ENCODE measurements around the gene RICTOR. TPM values are rescaled to one million over a fixed set of nuclear protein-coding genes. Genes with fewer than 3 reads are reported as not detected.

RICTOR gene
- total and polyA plus RNA-seq, 10 donors = 6.3 to 70.9 (median 58.5) TPM

DNA sequence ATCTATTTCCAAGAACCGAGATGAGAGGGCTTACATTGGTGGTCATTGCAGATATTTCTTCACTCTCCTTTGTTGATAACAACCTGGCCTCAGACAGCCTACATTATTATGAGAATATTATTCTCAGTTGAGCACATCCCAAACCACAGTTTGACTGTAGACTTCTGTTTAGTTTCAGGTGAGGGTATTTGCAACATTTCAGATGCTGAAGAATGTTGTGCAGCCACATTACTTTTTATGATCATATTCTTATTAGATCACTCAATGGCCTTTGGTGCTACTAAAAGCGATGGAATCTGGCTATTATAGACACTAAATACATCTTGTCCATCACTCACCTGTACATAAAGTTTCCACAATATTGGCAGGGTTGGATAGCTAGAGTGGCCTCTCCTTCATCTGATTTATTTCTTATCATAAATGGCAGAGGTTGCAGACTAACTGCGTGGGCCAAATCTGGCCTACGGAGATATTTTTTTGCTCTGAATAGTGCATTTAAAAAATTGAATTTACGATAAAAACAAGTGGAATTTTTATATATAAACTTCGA is 26.2 kb upstream of the RICTOR start:
- Histone ChIP-seq H3K4me3 (no peak overlapping the region), H3K27ac (peak overlapping the region in 3 of 8 donors; percentile 16 to 71 (median 45)), H3K4me1 (peaks cover 0 to 12% (median 0%) of the 10 kb centered on the region in 6 donors), H3K36me3 (peaks cover 0 to 36% (median 5%) of the 10 kb centered on the region in 6 donors), H3K27me3 (replicated peaks in 1 of 7) (no peaks in the 10 kb centered on the region), H3K9me3 (no peaks in the 10 kb centered on the region)
- TF ChIP-seq, protein P1, sequence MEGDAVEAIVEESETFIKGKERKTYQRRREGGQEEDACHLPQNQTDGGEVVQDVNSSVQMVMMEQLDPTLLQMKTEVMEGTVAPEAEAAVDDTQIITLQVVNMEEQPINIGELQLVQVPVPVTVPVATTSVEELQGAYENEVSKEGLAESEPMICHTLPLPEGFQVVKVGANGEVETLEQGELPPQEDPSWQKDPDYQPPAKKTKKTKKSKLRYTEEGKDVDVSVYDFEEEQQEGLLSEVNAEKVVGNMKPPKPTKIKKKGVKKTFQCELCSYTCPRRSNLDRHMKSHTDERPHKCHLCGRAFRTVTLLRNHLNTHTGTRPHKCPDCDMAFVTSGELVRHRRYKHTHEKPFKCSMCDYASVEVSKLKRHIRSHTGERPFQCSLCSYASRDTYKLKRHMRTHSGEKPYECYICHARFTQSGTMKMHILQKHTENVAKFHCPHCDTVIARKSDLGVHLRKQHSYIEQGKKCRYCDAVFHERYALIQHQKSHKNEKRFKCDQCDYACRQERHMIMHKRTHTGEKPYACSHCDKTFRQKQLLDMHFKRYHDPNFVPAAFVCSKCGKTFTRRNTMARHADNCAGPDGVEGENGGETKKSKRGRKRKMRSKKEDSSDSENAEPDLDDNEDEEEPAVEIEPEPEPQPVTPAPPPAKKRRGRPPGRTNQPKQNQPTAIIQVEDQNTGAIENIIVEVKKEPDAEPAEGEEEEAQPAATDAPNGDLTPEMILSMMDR (IDR thresholded peaks at IDR 0.05 in 8 of 11, conservative IDR thresholded peaks at IDR 0.05 in 3 of 11) = no peak
- TF ChIP-seq POLR2A (IDR thresholded peaks at IDR 0.05) (no peak), POLR2AphosphoS5 (IDR thresholded peaks at IDR 0.05) (no peak)
- 87 to 92% (median 91%) methylated on average over 6 of the region's 6 CpGs for WGBS, 5 donors
- intact Hi-C loops (cut with DNase I; ENCODE audit: low total_unique reads) = no loop called here
- DNase-seq = no peak

DNA sequence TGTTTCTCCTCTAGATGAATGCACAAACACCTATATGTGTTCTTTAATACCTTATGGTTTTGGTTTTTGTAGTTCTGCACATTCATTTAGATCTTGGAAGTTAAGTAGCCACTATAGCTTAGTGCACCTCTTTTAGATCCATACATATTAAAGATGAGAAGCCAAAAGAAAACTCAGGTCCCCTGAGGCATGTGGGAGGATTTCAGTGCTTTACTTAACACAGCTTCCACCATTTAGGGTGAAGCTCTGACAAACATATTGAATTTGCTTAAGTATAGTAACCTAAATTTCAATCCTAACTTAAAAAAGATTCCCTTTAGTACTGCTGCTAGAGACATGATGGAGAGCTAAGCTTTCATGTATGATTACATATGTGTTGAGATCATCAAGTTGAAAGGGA is 25.6 kb upstream of the RICTOR start:
- Histone ChIP-seq H3K4me3 (no peak overlapping the region), H3K9me3 (no peaks in the 10 kb centered on the region), H3K27me3 (replicated peaks in 1 of 7) (no peaks in the 10 kb centered on the region), H3K36me3 (peaks cover 0 to 30% (median 5%) of the 10 kb centered on the region in 6 donors), H3K27ac (peak overlapping the region in 1 of 8 donors; percentile 40), H3K4me1 (peaks cover 0 to 12% (median 0%) of the 10 kb centered on the region in 6 donors)
- intact Hi-C loops (cut with DNase I; ENCODE audit: low total_unique reads) = no loop called here
- TF ChIP-seq, protein P1 (IDR thresholded peaks at IDR 0.05 in 8 of 11, conservative IDR thresholded peaks at IDR 0.05 in 3 of 11) = no peak
- TF ChIP-seq POLR2AphosphoS5 (IDR thresholded peaks at IDR 0.05) (no peak), POLR2A (IDR thresholded peaks at IDR 0.05) (no peak)
- no peak for DNase-seq

DNA sequence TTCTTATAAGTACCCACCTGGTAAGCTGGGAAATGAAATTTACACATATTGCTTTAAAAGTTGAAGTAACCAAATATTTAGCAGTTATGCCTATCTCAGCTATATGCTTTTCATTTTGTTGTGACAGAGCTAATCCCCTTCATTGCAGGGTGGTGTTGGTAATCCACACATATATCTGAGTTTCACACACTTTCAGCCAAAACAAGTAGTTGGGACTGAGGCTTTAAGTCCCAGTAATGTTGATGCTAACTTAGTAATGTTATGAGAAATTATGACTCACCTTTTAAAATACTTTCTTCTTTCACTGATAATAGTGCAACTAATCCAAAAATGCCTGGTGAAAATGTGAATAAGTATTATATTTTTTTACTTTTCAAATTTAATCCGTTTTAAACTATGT is 19.2 kb upstream of the RICTOR start:
- Histone ChIP-seq H3K9me3 (peaks cover 0 to 12% (median 2%) of the 10 kb centered on the region in 8 donors), H3K4me3 (no peak overlapping the region), H3K36me3 (no peaks in the 10 kb centered on the region), H3K27ac (no peak overlapping the region), H3K4me1 (no peaks in the 10 kb centered on the region), H3K27me3 (replicated peaks in 1 of 7) (no peaks in the 10 kb centered on the region)
- 69 to 92% (median 76%) methylated on average over 1 of the region's 1 CpG for WGBS, 5 donors
- DNase-seq = no peak
- intact Hi-C loops (cut with DNase I; ENCODE audit: low total_unique reads) = no loop called here
- TF ChIP-seq POLR2AphosphoS5 (IDR thresholded peaks at IDR 0.05) (no peak), POLR2A (IDR thresholded peaks at IDR 0.05) (no peak)
- TF ChIP-seq, protein P1 (IDR thresholded peaks at IDR 0.05 in 8 of 11, conservative IDR thresholded peaks at IDR 0.05 in 3 of 11) = no peak

DNA sequence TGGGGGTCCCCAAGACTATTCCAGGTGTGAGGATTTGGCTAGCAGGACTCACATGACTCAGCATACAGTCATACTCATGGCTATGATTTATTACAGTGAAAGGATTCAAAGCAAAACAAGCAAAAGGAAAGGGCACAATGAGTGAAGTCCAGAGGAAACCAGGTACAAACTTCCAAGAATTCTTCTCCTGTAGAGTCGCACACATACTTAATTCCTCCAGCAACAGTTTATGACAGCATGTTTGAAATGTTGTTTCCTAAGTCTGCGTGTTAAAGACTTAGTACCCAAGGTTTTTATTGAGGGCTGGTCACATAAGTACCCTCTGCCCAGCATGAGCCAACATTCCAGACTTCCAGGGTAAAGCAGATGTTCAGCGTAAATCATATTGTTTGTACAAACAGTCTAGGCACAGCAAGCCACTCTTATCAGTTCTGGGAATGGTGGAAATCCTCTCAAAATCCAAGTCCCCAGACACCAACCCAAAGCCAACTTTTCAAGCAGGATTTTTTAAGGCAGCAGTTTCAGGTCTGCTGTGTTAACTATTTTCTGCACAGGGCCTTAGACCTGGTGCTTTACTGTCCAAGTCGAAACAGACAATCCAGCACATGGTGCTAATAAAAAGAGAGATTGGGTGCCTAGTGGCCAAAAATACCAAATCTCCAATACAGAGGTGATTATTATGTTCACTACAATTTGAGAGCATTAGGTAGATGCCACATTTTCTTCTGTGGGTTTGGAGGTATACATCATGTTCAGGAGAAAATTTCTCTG is 18.6 kb upstream of the RICTOR start:
- Histone ChIP-seq H3K9me3 (peaks cover 0 to 12% (median 2%) of the 10 kb centered on the region in 8 donors), H3K36me3 (no peaks in the 10 kb centered on the region), H3K4me1 (no peaks in the 10 kb centered on the region), H3K4me3 (no peak overlapping the region), H3K27me3 (replicated peaks in 1 of 7) (no peaks in the 10 kb centered on the region), H3K27ac (no peak overlapping the region)
- DNase-seq = no peak
- intact Hi-C loops (cut with DNase I; ENCODE audit: low total_unique reads) = no loop called here
- TF ChIP-seq, protein P1 (IDR thresholded peaks at IDR 0.05 in 8 of 11, conservative IDR thresholded peaks at IDR 0.05 in 3 of 11) = no peak
- TF ChIP-seq POLR2A (IDR thresholded peaks at IDR 0.05) (no peak), POLR2AphosphoS5 (IDR thresholded peaks at IDR 0.05) (no peak)
- WGBS, 5 donors = 74 to 83% (median 76%) methylated on average over 4 of the region's 4 CpGs

Measured in spleen (tissue), 11 donors.